ENCODE data around the gene CCDC33. TPM values are rescaled to one million over a fixed set of nuclear protein-coding genes. Genes with fewer than 3 reads are reported as not detected.

CCDC33 gene
- total and polyA plus RNA-seq, 2 donors (not counting 3 experiments of a cell fraction or from before 2014, with no cell fraction given), result not detected

DNA sequence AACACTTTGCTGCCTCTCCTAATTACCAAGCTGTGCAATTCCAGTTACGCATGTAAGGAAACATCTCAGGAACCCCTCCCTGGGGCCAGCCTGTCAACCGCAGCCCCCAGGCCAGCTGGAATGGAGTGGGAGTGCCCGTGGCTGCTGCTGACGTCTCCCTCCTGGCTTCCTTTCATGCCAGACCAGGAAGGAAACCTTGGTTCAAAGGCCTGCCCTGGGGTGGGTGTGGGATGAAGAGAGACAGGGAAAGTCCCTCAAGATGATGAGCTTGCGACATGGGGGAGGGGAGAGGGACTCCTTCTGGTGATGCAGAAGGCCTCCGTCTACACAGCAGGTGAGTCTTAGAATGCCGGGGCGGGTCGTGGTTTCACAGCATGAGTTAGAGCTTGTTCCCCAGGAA is 142.7 kb downstream of the CCDC33 start:
- Histone ChIP-seq H3K4me1 (ENCODE audit: control insufficient read depth, extremely low read depth, insufficient read depth, low read length) (peaks cover 11% of the 10 kb centered on the region), H4K20me1 (replicated peaks; ENCODE audit: control insufficient read depth, extremely low read depth, insufficient read depth, low read length) (no peaks in the 10 kb centered on the region), H3K9me3 (replicated peaks; ENCODE audit: control insufficient read depth, insufficient read depth, low read length) (no peaks in the 10 kb centered on the region), H3K79me2 (ENCODE audit: control insufficient read depth, insufficient read depth, low read length) (no peaks in the 10 kb centered on the region), H3K9ac (replicated peaks; ENCODE audit: extremely low read depth, insufficient read depth, low read length) (no peak overlapping the region), H2AFZ (ENCODE audit: low read depth, low read length) (peak overlapping the region; percentile 3), H3K27me3 (ENCODE audit: control insufficient read depth in 2 of 2, insufficient read depth in 2 of 2, low read length in 2 of 2) (no peaks in the 10 kb centered on the region), H3K36me3 (ENCODE audit: control insufficient read depth in 2 of 2, extremely low read depth in 1 of 2, insufficient read depth in 2 of 2, low read length in 2 of 2) (no peaks in the 10 kb centered on the region), H3K27ac (ENCODE audit: insufficient read depth, low read depth, low read length) (no peak overlapping the region), H3K9me1 (replicated peaks; ENCODE audit: control insufficient read depth, extremely low read depth, insufficient read depth, low read length) (no peaks in the 10 kb centered on the region), H3K4me2 (ENCODE audit: insufficient read depth, low read length) (no peak overlapping the region), H3K4me3 (replicated peaks in 1 of 3; ENCODE audit: insufficient read depth in 1 of 3, low read depth in 1 of 3, low read length in 3 of 3) (no peak overlapping the region)
- DNase-seq (ENCODE audit: low read depth, low spot score) (peak; percentile 34), FAIRE-seq (no peak)
- dilution Hi-C loops (cut with MboI; ENCODE audit: extremely low pct_ligation_motif_present, low sequenced_read_pairs), result no loop called here
- BruUV-seq (replicated peaks), result no TSS peak
- CTCF ChIA-PET, result interaction anchor here (0.8 to 13.9 kb wide), 7 partner anchors 10 to 392 kb away, joined by 3 to 313 read pairs (median 5); no protein-coding TSS in a partner anchor
- intact Hi-C loops (cut with micrococcal nuclease), result no loop called here
- POLR2A ChIA-PET, result interaction anchor here (0.6 kb wide), 1 partner anchor 108 kb away, joined by 5 read pairs; no protein-coding TSS in a partner anchor
- TF ChIP-seq POLR2AphosphoS5 (IDR thresholded peaks at IDR 0.05; ENCODE audit: insufficient read depth, low read depth, low read length) (no peak), EZH2 (IDR thresholded peaks at IDR 0.05; ENCODE audit: borderline replicate concordance, low read depth, low read length, severe bottlenecking) (no peak), JUN (IDR thresholded peaks at IDR 0.05; ENCODE audit: borderline replicate concordance, insufficient read depth, insufficient read length, low read depth) (no peak), GATA2 (IDR thresholded peaks at IDR 0.05; ENCODE audit: insufficient read depth, insufficient read length, low read depth, low read length) (no peak), FOS (IDR thresholded peaks at IDR 0.05; ENCODE audit: borderline replicate concordance, insufficient read depth, low read length) (no peak), POLR2A (IDR thresholded peaks at IDR 0.05; ENCODE audit: low read depth, low read length) (no peak), MYC (IDR thresholded peaks at IDR 0.05; ENCODE audit: low read depth, low read length) (no peak)
- TF ChIP-seq, protein P1, sequence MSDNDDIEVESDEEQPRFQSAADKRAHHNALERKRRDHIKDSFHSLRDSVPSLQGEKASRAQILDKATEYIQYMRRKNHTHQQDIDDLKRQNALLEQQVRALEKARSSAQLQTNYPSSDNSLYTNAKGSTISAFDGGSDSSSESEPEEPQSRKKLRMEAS (IDR thresholded peaks at IDR 0.05; ENCODE audit: insufficient read depth, insufficient read length), result no peak
- TF ChIP-seq, protein P2, sequence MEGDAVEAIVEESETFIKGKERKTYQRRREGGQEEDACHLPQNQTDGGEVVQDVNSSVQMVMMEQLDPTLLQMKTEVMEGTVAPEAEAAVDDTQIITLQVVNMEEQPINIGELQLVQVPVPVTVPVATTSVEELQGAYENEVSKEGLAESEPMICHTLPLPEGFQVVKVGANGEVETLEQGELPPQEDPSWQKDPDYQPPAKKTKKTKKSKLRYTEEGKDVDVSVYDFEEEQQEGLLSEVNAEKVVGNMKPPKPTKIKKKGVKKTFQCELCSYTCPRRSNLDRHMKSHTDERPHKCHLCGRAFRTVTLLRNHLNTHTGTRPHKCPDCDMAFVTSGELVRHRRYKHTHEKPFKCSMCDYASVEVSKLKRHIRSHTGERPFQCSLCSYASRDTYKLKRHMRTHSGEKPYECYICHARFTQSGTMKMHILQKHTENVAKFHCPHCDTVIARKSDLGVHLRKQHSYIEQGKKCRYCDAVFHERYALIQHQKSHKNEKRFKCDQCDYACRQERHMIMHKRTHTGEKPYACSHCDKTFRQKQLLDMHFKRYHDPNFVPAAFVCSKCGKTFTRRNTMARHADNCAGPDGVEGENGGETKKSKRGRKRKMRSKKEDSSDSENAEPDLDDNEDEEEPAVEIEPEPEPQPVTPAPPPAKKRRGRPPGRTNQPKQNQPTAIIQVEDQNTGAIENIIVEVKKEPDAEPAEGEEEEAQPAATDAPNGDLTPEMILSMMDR (IDR thresholded peaks at IDR 0.05; ENCODE audit: extremely low read depth in 1 of 2, insufficient read depth in 1 of 2, low read depth in 1 of 2, low read length in 2 of 2), result no peak

Measured in endothelial cell of umbilical vein (primary cell).